ENCODE results near the gene PRIMA1.

Gene PRIMA1

DNA sequence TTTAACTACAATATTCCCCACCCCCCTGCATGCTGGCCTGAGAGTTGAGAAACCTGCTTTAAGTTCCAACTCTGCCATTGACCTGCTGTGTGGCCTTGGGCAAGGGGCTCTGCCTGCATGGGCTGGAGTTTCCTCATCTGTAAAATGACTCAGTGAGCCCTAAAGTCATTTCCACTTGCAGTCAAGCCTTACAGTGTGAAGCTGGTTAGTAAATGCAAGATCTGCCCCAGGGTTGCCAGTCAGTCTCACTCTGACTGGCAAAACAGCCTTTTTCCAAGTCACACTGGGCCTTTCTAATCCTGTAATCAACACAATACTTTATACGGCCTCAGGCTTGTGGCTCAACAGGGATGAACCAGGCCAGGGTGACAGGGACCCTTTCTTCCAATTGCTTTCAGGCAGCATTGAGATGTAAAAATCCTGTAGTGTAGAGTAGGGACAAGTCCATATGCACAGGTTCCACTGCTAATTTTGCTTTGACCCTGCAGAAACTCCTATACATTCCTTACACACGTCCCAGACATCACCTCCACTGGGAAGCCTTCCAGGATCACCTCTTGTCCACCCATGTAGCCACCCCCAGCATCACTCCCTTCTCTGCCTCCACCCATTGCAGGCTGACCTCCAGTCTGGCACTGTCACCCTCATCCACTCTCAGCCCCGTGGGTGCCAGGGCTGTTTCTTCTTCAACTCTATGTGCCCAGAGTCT lies 42.6 kb upstream of the PRIMA1 start:
- Histone ChIP-seq H3K36me3 (ENCODE audit: insufficient read depth, low read length) (no peaks in the 10 kb centered on the region), H3K79me2 (ENCODE audit: insufficient read depth, low read length) (no peaks in the 10 kb centered on the region), H3K4me2 (ENCODE audit: low read length) (no peak overlapping the region), H3K9me3 (ENCODE audit: low read length) (no peaks in the 10 kb centered on the region), H4K20me1 (ENCODE audit: insufficient read depth, low read length) (no peaks in the 10 kb centered on the region), H3K4me1 (ENCODE audit: insufficient read depth, low read length, severe bottlenecking) (no peaks in the 10 kb centered on the region), H2AFZ (ENCODE audit: low read length) (no peak overlapping the region), H3K4me3 (ENCODE audit: low read depth, low read length, poor library complexity, severe bottlenecking) (no peak overlapping the region), H3K9ac (ENCODE audit: low read length) (no peak overlapping the region), H3K9me2 (ENCODE audit: low read depth, low read length) (no peaks in the 10 kb centered on the region), H3K27me3 (ENCODE audit: insufficient read depth, low read length) (peaks cover 9% of the 10 kb centered on the region; the same call in 1 of the 2 replicates), H3K27ac (ENCODE audit: low read depth, low read length, poor library complexity, severe bottlenecking) (no peak overlapping the region), H3F3A (ENCODE audit: insufficient read depth, low read length) (no peaks in the 10 kb centered on the region)
- TF ChIP-seq EZH2 (IDR thresholded peaks at IDR 0.05; ENCODE audit: borderline replicate concordance, low read length): no peak
- TF ChIP-seq, protein P1, sequence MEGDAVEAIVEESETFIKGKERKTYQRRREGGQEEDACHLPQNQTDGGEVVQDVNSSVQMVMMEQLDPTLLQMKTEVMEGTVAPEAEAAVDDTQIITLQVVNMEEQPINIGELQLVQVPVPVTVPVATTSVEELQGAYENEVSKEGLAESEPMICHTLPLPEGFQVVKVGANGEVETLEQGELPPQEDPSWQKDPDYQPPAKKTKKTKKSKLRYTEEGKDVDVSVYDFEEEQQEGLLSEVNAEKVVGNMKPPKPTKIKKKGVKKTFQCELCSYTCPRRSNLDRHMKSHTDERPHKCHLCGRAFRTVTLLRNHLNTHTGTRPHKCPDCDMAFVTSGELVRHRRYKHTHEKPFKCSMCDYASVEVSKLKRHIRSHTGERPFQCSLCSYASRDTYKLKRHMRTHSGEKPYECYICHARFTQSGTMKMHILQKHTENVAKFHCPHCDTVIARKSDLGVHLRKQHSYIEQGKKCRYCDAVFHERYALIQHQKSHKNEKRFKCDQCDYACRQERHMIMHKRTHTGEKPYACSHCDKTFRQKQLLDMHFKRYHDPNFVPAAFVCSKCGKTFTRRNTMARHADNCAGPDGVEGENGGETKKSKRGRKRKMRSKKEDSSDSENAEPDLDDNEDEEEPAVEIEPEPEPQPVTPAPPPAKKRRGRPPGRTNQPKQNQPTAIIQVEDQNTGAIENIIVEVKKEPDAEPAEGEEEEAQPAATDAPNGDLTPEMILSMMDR (IDR thresholded peaks at IDR 0.05; ENCODE audit: low read length): no peak

- Histone ChIP-seq H3K9ac (ENCODE audit: low read length) (no peak overlapping the region), H3K27me3 (ENCODE audit: insufficient read depth, low read length) (peaks cover 7% of the 10 kb centered on the region; the same call in 1 of the 2 replicates), H3K9me2 (ENCODE audit: low read depth, low read length) (no peaks in the 10 kb centered on the region), H3K4me3 (ENCODE audit: low read depth, low read length, poor library complexity, severe bottlenecking) (no peak overlapping the region), H3K9me3 (ENCODE audit: low read length) (no peaks in the 10 kb centered on the region), H2AFZ (ENCODE audit: low read length) (no peak overlapping the region), H3K27ac (ENCODE audit: low read depth, low read length, poor library complexity, severe bottlenecking) (no peak overlapping the region), H3K4me2 (ENCODE audit: low read length) (no peak overlapping the region), H3K79me2 (ENCODE audit: insufficient read depth, low read length) (no peaks in the 10 kb centered on the region), H3K36me3 (ENCODE audit: insufficient read depth, low read length) (no peaks in the 10 kb centered on the region), H4K20me1 (ENCODE audit: insufficient read depth, low read length) (no peaks in the 10 kb centered on the region), H3K4me1 (ENCODE audit: insufficient read depth, low read length, severe bottlenecking) (no peaks in the 10 kb centered on the region), H3F3A (ENCODE audit: insufficient read depth, low read length) (no peaks in the 10 kb centered on the region)
- TF ChIP-seq, protein P1 (IDR thresholded peaks at IDR 0.05; ENCODE audit: low read length): no peak
- TF ChIP-seq EZH2 (IDR thresholded peaks at IDR 0.05; ENCODE audit: borderline replicate concordance, low read length): no peak
Observed at GRCh38 chr14:93829839-93830481, 41.7 kb upstream of the PRIMA1 start.

DNA sequence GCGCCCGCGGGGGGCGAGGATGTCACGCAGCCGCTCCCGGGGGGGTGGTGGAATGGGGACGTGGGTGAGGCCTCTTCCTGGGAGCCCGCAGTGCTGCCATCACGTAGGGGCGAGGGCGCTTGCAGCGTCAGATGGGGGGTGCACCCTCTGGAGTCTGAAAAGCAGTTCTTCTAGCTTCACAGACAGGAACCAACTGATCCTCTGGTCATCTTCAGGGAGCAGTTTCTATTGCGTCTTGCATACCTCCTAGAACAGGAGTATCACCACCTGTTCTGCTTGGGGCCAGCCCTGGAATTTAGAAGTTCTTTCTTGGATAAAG lies 36.9 kb upstream of the PRIMA1 start:
- Histone ChIP-seq H3K9ac (ENCODE audit: low read length) (no peak overlapping the region), H4K20me1 (ENCODE audit: insufficient read depth, low read length) (no peaks in the 10 kb centered on the region), H3K9me3 (ENCODE audit: low read length) (no peaks in the 10 kb centered on the region), H3K4me1 (ENCODE audit: insufficient read depth, low read length, severe bottlenecking) (no peaks in the 10 kb centered on the region), H3K4me2 (ENCODE audit: low read length) (no peak overlapping the region), H3K9me2 (ENCODE audit: low read depth, low read length) (no peaks in the 10 kb centered on the region), H3K79me2 (ENCODE audit: insufficient read depth, low read length) (no peaks in the 10 kb centered on the region), H2AFZ (ENCODE audit: low read length) (no peak overlapping the region), H3K36me3 (ENCODE audit: insufficient read depth, low read length) (no peaks in the 10 kb centered on the region), H3F3A (ENCODE audit: insufficient read depth, low read length) (no peaks in the 10 kb centered on the region), H3K27ac (ENCODE audit: low read depth, low read length, poor library complexity, severe bottlenecking) (no peak overlapping the region), H3K27me3 (ENCODE audit: insufficient read depth, low read length) (0 out of 2 replicates have a peak, but pooled peaks cover 11% of the 10 kb centered on the region), H3K4me3 (ENCODE audit: low read depth, low read length, poor library complexity, severe bottlenecking) (no peak overlapping the region)
- TF ChIP-seq, protein P1 (IDR thresholded peaks at IDR 0.05; ENCODE audit: low read length): no peak
- no peak for TF ChIP-seq EZH2 (IDR thresholded peaks at IDR 0.05; ENCODE audit: borderline replicate concordance, low read length)
